ENCODE measurements around the gene PLCB1.
"Not testable (repeated sequence)": the region's sequence is repeated elsewhere in the genome, so short reads cannot be mapped to it uniquely, and the experiment has no call there.

PLCB1 gene

DNA sequence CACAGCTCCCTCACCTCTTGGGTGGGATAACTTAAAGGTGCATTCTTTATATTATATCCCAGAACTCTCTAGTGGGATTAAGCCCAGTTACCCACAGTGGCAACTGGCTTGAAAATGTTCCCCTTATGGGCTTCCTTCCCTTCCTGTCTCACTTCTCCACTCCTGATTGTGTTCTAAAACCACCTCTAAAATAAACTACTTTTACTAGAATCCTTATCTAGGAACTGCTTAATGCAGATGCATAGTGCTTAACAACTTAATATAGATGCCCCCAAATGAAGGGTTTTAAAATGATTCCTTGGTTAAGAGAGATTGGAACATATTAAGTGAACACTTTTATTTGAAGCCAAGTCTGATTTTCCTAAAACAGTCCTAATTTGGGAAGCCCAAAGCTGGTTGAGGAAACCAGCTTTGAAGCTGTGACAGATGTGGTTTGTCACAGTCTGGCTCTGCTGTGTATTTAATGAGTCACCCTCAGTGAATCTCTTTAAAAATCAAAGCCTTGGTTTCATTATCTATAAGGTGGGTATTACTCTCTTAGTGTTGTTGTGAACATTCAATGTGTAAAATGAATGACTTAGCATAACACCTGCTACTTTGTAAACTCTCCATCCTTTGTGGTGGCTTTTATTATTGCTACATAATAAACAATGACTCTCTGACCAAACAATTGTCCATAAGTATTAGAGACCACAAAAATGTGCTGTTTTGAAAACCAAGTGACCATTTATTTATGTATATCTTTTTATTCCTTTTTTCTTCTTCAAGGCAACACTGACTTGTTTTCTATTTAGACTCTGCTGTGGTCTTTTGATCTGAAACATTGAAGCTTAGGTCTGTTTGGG lies 24.4 kb downstream of the PLCB1 start:
- no peak for DNase-seq (ENCODE audit: low read depth in 2 of 2, low spot score in 1 of 2)

- DNase-seq (ENCODE audit: low read depth in 2 of 2, low spot score in 1 of 2) = not testable (repeated sequence)
Measured at GRCh38 chr20:8159217-8159616, 27.2 kb downstream of the PLCB1 start.

DNA sequence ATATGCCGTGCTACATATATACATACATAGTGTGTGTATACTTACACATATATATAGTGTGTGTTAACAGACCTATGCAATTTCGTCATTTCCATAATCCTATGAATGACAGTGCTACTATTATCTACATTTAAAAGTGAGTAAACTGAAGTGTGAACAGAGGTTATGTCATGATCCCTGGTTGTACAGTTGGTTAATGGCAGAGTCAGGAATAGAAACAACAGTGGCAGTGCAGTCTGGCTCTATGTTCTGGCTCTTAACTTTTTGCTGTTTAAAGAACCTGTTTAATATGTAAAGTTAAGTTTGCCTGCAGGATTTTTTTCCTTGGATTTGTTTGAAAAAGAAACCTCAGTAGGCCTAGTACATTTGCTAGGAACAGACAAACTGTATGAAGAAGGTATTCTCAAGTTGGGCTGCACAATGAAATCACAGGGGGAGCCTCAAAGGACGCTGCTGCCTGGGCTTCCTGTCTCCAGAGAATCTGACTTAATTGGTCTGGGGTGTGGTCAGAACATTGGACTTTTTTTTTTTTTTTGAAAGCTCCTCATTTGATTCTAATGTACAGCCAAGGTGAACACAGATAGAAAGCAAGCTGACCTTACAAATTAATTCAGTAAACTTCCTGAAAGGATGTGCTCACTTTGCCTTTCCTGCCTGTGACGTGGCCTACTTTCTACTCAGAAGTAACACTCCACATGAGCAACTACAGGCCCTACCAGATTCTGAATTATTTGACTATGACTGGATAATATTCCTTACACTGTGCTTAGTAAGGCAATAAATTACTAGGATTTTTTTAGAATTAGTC lies 29.4 kb downstream of the PLCB1 start:
- no peak for DNase-seq (ENCODE audit: low read depth in 2 of 2, low spot score in 1 of 2)

- no peak for DNase-seq (ENCODE audit: low read depth in 2 of 2, low spot score in 1 of 2)
Measured at GRCh38 chr20:8162610-8163009, 30.5 kb downstream of the PLCB1 start.

GRCh38 chr20:8163543-8163942 lies 31.5 kb downstream of the PLCB1 start:
- no peak for DNase-seq (ENCODE audit: low read depth in 2 of 2, low spot score in 1 of 2)

DNA sequence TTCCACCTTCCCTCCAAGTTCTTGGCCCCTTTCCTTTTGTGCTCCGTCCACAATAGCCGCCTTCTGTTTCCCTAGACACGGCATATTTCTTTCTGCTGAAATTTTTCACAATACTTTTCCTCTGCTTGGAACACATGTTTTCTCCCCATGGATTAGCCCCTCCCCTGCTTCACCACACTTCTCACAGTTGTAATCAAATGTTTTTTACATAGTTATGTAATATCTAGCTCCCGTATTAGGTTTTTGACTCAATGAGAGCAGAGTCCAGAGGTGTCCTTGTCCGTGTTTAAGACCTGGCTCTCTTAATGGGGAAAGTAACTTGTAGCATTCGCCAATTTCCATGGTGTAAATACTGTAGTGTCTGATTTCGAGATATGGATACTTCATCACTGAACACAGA lies 34.7 kb downstream of the PLCB1 start:
- DNase-seq (ENCODE audit: low read depth in 2 of 2, low spot score in 1 of 2) = no peak

- DNase-seq (ENCODE audit: low read depth in 2 of 2, low spot score in 1 of 2) = no peak
Measured at GRCh38 chr20:8168785-8169288, 36.8 kb downstream of the PLCB1 start.

- DNase-seq (ENCODE audit: low read depth in 2 of 2, low spot score in 1 of 2) = no peak
Measured at GRCh38 chr20:8170921-8171320, 38.9 kb downstream of the PLCB1 start.

- DNase-seq (ENCODE audit: low read depth in 2 of 2, low spot score in 1 of 2) = no peak
Measured at GRCh38 chr20:8172191-8172590, 40.1 kb downstream of the PLCB1 start.

DNA sequence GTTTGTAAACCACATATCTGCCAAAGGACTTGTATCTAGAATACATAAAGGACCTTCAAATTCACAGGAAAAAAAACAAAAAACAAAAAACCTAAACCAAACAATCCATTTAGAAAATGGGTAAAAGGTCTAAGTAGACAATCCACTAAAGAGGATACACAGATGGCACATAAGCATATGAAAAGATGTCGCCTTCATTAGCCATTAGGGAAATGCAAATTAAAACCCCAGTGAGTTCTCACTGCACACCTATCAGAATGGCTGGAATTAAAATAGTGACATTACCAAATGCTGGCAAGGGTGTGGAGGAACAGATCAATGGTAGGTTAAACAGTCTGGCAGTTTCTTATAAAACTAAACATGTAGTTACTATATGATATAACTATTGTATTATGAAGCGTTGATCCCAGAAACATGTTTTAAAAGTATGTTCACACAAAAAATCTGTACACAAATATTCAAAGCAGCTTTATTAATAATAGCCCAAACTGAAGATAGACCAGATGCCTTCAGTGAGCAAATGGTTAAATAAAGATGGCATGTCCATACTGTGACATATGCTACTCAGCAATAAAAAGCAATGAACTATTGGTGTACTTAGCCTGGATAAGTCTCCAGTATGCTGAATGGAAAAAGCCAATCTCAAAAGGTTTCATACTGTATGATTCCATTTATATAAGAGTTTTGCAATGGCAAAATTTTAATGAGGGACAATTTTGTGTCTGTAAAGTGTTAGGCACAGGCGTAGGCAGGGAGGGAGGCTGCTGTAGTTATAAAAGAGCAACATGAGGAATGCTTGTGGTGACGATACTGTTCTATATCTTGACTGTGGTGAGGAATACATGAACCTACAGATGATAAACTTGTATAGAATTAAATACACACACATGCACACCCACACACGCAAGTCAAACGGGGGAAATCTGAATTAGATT lies 43.9 kb downstream of the PLCB1 start:
- DNase-seq (ENCODE audit: low read depth in 2 of 2, low spot score in 1 of 2) = no peak

DNA sequence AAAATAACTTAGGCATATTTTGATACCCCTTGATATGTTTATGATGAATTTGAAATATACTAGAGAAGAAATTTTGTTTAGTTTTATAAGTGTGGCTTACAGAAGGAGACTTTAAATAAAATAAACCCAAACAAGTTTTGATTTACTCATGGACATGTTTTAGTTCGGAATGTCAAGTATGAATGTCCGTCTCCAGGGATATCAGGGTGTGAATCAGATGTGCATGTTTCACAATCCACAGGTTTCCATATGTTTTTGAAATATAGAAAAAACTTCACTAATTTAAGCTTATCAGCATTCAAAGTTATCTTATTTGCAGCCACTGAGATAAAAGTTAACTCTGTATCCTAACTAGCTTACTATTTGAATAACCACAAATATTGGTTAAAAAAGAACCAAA lies 51.5 kb downstream of the PLCB1 start:
- no peak for DNase-seq (ENCODE audit: low read depth in 2 of 2, low spot score in 1 of 2)

- no peak for DNase-seq (ENCODE audit: low read depth in 2 of 2, low spot score in 1 of 2)
Measured at GRCh38 chr20:8187740-8188139, 55.7 kb downstream of the PLCB1 start.

GRCh38 chr20:8190043-8190880 lies 58.2 kb downstream of the PLCB1 start:
- no peak for DNase-seq (ENCODE audit: low read depth in 2 of 2, low spot score in 1 of 2)

DNA sequence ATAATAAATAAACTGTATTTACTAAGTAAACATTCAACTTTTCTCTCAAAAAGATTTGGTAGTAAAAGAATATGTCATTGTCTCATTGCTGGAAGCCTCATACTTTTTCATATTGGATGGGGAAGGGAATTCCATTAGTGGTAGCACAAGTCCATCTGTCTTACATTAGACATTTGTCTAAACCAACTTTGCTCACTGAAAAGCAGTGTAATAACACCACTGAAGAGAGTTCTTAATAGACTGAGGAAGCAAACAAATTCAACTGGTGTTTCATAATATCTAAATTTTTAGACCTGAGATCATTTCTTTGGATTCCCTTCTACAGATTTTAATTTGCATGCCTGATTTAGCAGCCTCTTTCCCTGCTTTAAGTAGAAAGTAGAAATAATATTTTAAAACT lies 62.7 kb downstream of the PLCB1 start:
- no peak for DNase-seq (ENCODE audit: low read depth in 2 of 2, low spot score in 1 of 2)

- DNase-seq (ENCODE audit: low read depth in 2 of 2, low spot score in 1 of 2) = no peak
Measured at GRCh38 chr20:8196096-8196495, 64.0 kb downstream of the PLCB1 start.

GRCh38 chr20:8200220-8200619 lies 68.2 kb downstream of the PLCB1 start:
- no peak for DNase-seq (ENCODE audit: low read depth in 2 of 2, low spot score in 1 of 2)

DNA sequence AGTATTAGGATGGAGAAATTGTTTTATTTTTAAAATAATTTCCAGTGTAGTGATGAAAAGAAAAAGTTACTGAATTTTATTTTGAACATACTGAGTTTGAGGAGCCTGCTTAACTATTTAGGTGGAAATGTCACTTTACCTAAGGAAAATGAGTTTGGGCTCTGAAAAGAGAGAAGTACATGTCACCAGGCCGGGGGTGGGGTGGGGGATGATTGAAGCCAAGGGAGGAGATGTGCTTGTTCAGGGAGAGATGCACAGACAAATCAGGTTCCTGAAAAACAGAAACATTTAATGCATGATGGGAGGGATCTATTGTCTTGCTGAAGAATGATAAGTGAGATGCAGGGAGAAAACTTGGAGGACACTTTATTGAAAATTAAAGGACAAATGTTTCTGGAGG lies 71.3 kb downstream of the PLCB1 start:
- DNase-seq (ENCODE audit: low read depth in 2 of 2, low spot score in 1 of 2) = no peak

- no peak for DNase-seq (ENCODE audit: low read depth in 2 of 2, low spot score in 1 of 2)
Measured at GRCh38 chr20:8205996-8206395, 73.9 kb downstream of the PLCB1 start.

GRCh38 chr20:8208226-8208625 lies 76.2 kb downstream of the PLCB1 start:
- no peak for DNase-seq (ENCODE audit: low read depth in 2 of 2, low spot score in 1 of 2)

DNA sequence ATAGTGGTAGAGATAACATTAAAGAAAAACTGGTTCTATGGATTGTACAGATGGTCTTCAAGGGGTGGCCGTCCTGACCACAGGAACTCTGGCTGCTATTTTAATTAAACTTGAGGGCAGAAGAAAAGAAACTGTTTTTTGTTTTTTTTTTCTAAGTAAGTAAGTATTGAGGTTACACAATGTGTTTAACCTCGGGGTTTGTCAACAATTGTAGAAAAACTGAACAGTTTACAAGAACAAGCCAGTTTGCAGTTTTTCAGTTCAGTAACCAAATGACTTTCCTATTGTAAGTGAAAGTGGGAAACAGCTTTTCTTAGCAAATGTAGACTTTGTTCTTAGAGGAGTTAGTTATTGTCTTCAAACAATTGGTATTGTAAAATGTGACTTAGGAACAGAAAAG lies 77.0 kb downstream of the PLCB1 start:
- DNase-seq (ENCODE audit: low read depth in 2 of 2, low spot score in 1 of 2) = no peak

All from stimulated activated CD8-positive, alpha-beta memory T cell treated with anti-CD3 and anti-CD28 coated beads, Interleukin-4, amount 100 ng/mL, for 4 hours (primary cell).